K562 (cell line): ENCODE results near the gene LCN12. TPM values are rescaled to one million over a fixed set of nuclear protein-coding genes. Genes with fewer than 3 reads are reported as not detected.

Experiments used
- ARNT ChIP-seq, 2 experiments: fragments of 450-650 bp; IDR thresholded peaks; 2 replicates each; pipeline ENCODE4 v1.6.1; 2016; ENCODE audit warnings: mild to moderate bottlenecking in 1 of 2
- BCLAF1 ChIP-seq, 2 experiments: fragments of 450-650 bp in 1 of 2; IDR thresholded peaks; 2 replicates each; pipeline ENCODE4 v1.6.1; 2011 to 2017; ENCODE audit warnings: low read depth in 2 of 2, antibody characterized with exemption in 1 of 2, borderline replicate concordance in 1 of 2, low read length in 1 of 2, mild to moderate bottlenecking in 1 of 2, mixed read lengths in 1 of 2; ENCODE audit not compliant: control insufficient read depth in 1 of 2
- CBFA2T2 ChIP-seq: fragments of 450-650 bp; conservative IDR thresholded peaks from 2 replicates; pipeline ENCODE4 v1.6.1; 2017; ENCODE audit warnings: mild to moderate bottlenecking
- CBX8 ChIP-seq: fragments of 200-600 bp; sonication (generic); IDR thresholded peaks from 2 replicates; pipeline ENCODE4 v1.6.1; 2012; ENCODE audit warnings: borderline replicate concordance, mixed run types, low read depth, mild to moderate bottlenecking, moderate library complexity, mixed read lengths, low read length, control low read depth, inconsistent platforms; ENCODE audit not compliant: poor library complexity, severe bottlenecking; ENCODE audit errors: extremely low read depth
- CCNT2 ChIP-seq: IDR thresholded peaks from 2 replicates; pipeline ENCODE4 v1.6.1; 2011; ENCODE audit warnings: borderline replicate concordance, low read depth, mild to moderate bottlenecking, moderate library complexity, mixed read lengths, low read length; ENCODE audit not compliant: insufficient read length; ENCODE audit errors: extremely low read depth
- EHMT2 ChIP-seq: fragments of 450-650 bp; IDR thresholded peaks from 2 replicates; pipeline ENCODE4 v1.6.1; 2018; ENCODE audit warnings: antibody characterized with exemption
- ESRRA ChIP-seq: fragments of 450-650 bp; IDR thresholded peaks from 2 replicates; pipeline ENCODE4 v1.6.1; 2014; ENCODE audit warnings: low read depth, mild to moderate bottlenecking, moderate library complexity, borderline replicate concordance
- FOS ChIP-seq: IDR thresholded peaks from 3 replicates; pipeline ENCODE4 v1.6.1; 2011; ENCODE audit not compliant: insufficient read length; ENCODE audit errors: extremely low read depth
- FOXP1 ChIP-seq: sonication (generic); formaldehyde crosslinking; IDR thresholded peaks from 2 replicates; pipeline ENCODE4 v1.8.0; 2022; ENCODE audit warnings: mild to moderate bottlenecking, missing genetic modification reagents
- HNRNPUL1 ChIP-seq: fragments of 200-400 bp; formaldehyde crosslinking; IDR thresholded peaks from 2 replicates; pipeline ENCODE4 v1.6.1; 2017; ENCODE audit warnings: low read length
- IFI16 ChIP-seq: fragments of 250-450 bp; sonication (Bioruptor Pico); IDR thresholded peaks from 2 replicates; pipeline ENCODE4 v2.1.2; 2022; ENCODE audit warnings: mild to moderate bottlenecking, inconsistent platforms
- MCM7 ChIP-seq, 2 experiments: fragments of 450-650 bp; IDR thresholded peaks; 2 replicates each; pipeline ENCODE4 v1.6.1; 2016 to 2018
- MIER1 ChIP-seq: fragments of 450-650 bp; IDR thresholded peaks from 2 replicates; pipeline ENCODE4 v1.6.1; 2016; ENCODE audit warnings: antibody characterized with exemption, mild to moderate bottlenecking, low read depth
- MYC ChIP-seq, 2 experiments: fragments of 250-450 bp in 1 of 2; sonication (Bioruptor Pico) in 1 of 2; IDR thresholded peaks; 2 replicates each; pipeline versions ENCODE4 v1.5.1 to v1.6.1; 2012 to 2021; ENCODE audit warnings: low read depth in 2 of 2, borderline replicate concordance in 1 of 2, improper control_type of control experiment in 1 of 2, low read length in 1 of 2, mild to moderate bottlenecking in 1 of 2, moderate library complexity in 1 of 2
- MYNN ChIP-seq, 2 experiments: sonication (generic); formaldehyde crosslinking in 1 of 2; IDR thresholded peaks; 2 replicates each; pipeline versions ENCODE4 v1.5.0 to v1.6.1; 2016 to 2020; ENCODE audit warnings: antibody characterized with exemption in 1 of 2, missing genetic modification reagents in 1 of 2
- POLR2AphosphoS2 ChIP-seq: IDR thresholded peaks from 2 replicates; pipeline ENCODE4 v1.6.1; 2012; ENCODE audit warnings: low read length, improper control_type of control experiment
- UBTF ChIP-seq, 2 experiments: IDR thresholded peaks; 2 replicates each; pipeline ENCODE4 v1.6.1; 2012; ENCODE audit warnings: improper control_type of control experiment in 2 of 2, low read depth in 2 of 2, low read length in 2 of 2, borderline replicate concordance in 1 of 2
- ZBTB17 ChIP-seq: fragments of 450-650 bp; formaldehyde crosslinking; IDR thresholded peaks from 2 replicates; pipeline ENCODE4 v1.4.0; 2020; ENCODE audit warnings: mild to moderate bottlenecking
- ZKSCAN8 ChIP-seq: fragments of 200-800 bp; sonication (Bioruptor generic); IDR thresholded peaks from 2 replicates; pipeline ENCODE4 v1.6.1; 2016; ENCODE audit warnings: missing genetic modification characterization, missing compliant biosample characterization
- ZNF280B ChIP-seq: fragments of 250-450 bp; sonication (Bioruptor Pico); IDR thresholded peaks from 2 replicates; pipeline ENCODE4 v1.5.1; 2021; ENCODE audit warnings: mild to moderate bottlenecking
- ZNF41 ChIP-seq: fragments of 250-450 bp; sonication (Bioruptor Pico); conservative IDR thresholded peaks from 2 replicates; pipeline ENCODE4 v1.4.0; 2020; ENCODE audit warnings: mild to moderate bottlenecking
- ZNF764 ChIP-seq: fragments of 250-450 bp; sonication (Bioruptor Pico); IDR thresholded peaks from 2 replicates; pipeline ENCODE4 v1.4.0; 2020; ENCODE audit warnings: low read depth, mild to moderate bottlenecking, moderate library complexity
- polyA plus RNA-seq, 8 experiments: library from polyadenylated mRNA; depleted of rRNA in 4 of 8; stranded (reverse) in 5 of 8; unstranded in 3 of 8; fragments of >200 nt; fragmentation: Nextera tagmentation in 2 of 8; fragmentation: Illumina TruSeq in 1 of 8; extraction: Ambion mirVana in 2 of 8; extraction: Trizol in 1 of 8; gene quantifications; 2 replicates each; pipeline versions ENCODE4 v1.2.1 to v1.2.3, GENCODE V29; 2011 to 2014; ENCODE audit warnings: inconsistent platforms in 1 of 8, missing spikeins in 1 of 8
- total RNA-seq, 7 experiments: library from RNA; depleted of rRNA in 6 of 7; stranded (reverse); fragments of >200 nt in 6 of 7; fragmentation: Illumina TruSeq in 2 of 7; extraction: Trizol in 2 of 7; gene quantifications; 2 replicates each; pipeline versions ENCODE4 v1.2.1 to v1.2.3, GENCODE V29; 2011 to 2021; ENCODE audit warnings: low replicate concordance in 1 of 7

Gene LCN12
- total and polyA plus RNA-seq, 9 of the 15 experiments (the other 6 are each of a cell fraction or from before 2014, with no cell fraction given) = 0.05 TPM; not detected in 8

- no peak for TF ChIP-seq HNRNPUL1
- no peak for TF ChIP-seq CCNT2
- no peak for TF ChIP-seq MYNN (IDR thresholded peaks at IDR 0.05)
- no peak for TF ChIP-seq MYNN (CRISPR knock-in tag; IDR thresholded peaks at IDR 0.05)
- no peak for TF ChIP-seq IFI16 (CRISPR knock-in tag)
- no peak for TF ChIP-seq CBFA2T2
- no peak; the same call in 1 of the 2 replicates for TF ChIP-seq POLR2AphosphoS2
- TF ChIP-seq ZKSCAN8 (CRISPR knock-in tag) = no peak
- 0 out of 2 replicates have a peak, but pooled peaks have one; percentile 1 for TF ChIP-seq FOXP1
- TF ChIP-seq ZNF764 (CRISPR knock-in tag) = no peak
- TF ChIP-seq FOS = no peak
- no peak for TF ChIP-seq ZNF280B (CRISPR knock-in tag)
- TF ChIP-seq ESRRA = no peak
- peak in 1 of 2 experiments; percentile 60; a peak in 3 of 4 replicates for TF ChIP-seq UBTF (IDR thresholded peaks at IDR 0.05; ENCODE audit: borderline replicate concordance in 1 of 2, low read depth in 2 of 2, low read length in 2 of 2)
- TF ChIP-seq CBX8 = no peak
- TF ChIP-seq MYC (IDR thresholded peaks at IDR 0.05; ENCODE audit: low read depth, low read length) = no peak
- TF ChIP-seq MYC (CRISPR knock-in tag; IDR thresholded peaks at IDR 0.05; ENCODE audit: borderline replicate concordance, low read depth) = no peak
- TF ChIP-seq ARNT (IDR thresholded peaks at IDR 0.05) = no peak
- no peak for TF ChIP-seq BCLAF1 (IDR thresholded peaks at IDR 0.05; ENCODE audit: borderline replicate concordance in 1 of 2, control insufficient read depth in 1 of 2, low read depth in 2 of 2, low read length in 1 of 2)
- no peak for TF ChIP-seq ZBTB17 (CRISPR knock-in tag)
- TF ChIP-seq MCM7 (IDR thresholded peaks at IDR 0.05) = no peak
- no peak for TF ChIP-seq ZNF41 (CRISPR knock-in tag)
- no peak for TF ChIP-seq EHMT2
- TF ChIP-seq MIER1 = no peak
These were observed 7.9 kb upstream of the LCN12 start (continued) for GRCh38 chr9:136944212-136944518.
